ENCODE results near the gene MAPKAP1. TPM values are rescaled to one million over a fixed set of nuclear protein-coding genes. Genes with fewer than 3 reads are reported as not detected.

Gene MAPKAP1
- total RNA-seq, 1 donor from 2014 or later, result 67.3 TPM

- peaks cover 22% of the 10 kb centered on the region for H3K36me3 Mint-ChIP-seq
- DNase-seq (ENCODE audit: extremely low spot score, unreplicated experiment), result no peak
- H3K27ac Mint-ChIP-seq, result no peak overlapping the region
- no peaks in the 10 kb centered on the region for H3K9me3 Mint-ChIP-seq
- H3K27me3 Mint-ChIP-seq, result no peaks in the 10 kb centered on the region
- no peak for TF ChIP-seq CTCF (conservative IDR thresholded peaks at IDR 0.05)
- peaks cover 53% of the 10 kb centered on the region for H3K4me1 Mint-ChIP-seq (ENCODE audit: unreplicated experiment)
- H3K4me3 Mint-ChIP-seq, result no peak overlapping the region
Observed at GRCh38 chr9:125477089-125477544, 229.9 kb downstream of the MAPKAP1 start.

GRCh38 chr9:125476645-125477044, 230.4 kb downstream of the MAPKAP1 start:
- H3K27me3 Mint-ChIP-seq, result no peaks in the 10 kb centered on the region
- peaks cover 22% of the 10 kb centered on the region for H3K36me3 Mint-ChIP-seq
- H3K4me1 Mint-ChIP-seq (ENCODE audit: unreplicated experiment), result peaks cover 57% of the 10 kb centered on the region
- no peak for DNase-seq (ENCODE audit: extremely low spot score, unreplicated experiment)
- no peaks in the 10 kb centered on the region for H3K9me3 Mint-ChIP-seq
- peak overlapping the region; percentile 25 for H3K27ac Mint-ChIP-seq
- no peak overlapping the region for H3K4me3 Mint-ChIP-seq
- TF ChIP-seq CTCF (conservative IDR thresholded peaks at IDR 0.05), result no peak

GRCh38 chr9:125475385-125475784, 231.6 kb downstream of the MAPKAP1 start:
- no peak overlapping the region for H3K27ac Mint-ChIP-seq
- no peaks in the 10 kb centered on the region for H3K9me3 Mint-ChIP-seq
- H3K4me3 Mint-ChIP-seq, result no peak overlapping the region
- peaks cover 22% of the 10 kb centered on the region for H3K36me3 Mint-ChIP-seq
- DNase-seq (ENCODE audit: extremely low spot score, unreplicated experiment), result no peak
- H3K27me3 Mint-ChIP-seq, result no peaks in the 10 kb centered on the region
- peaks cover 68% of the 10 kb centered on the region for H3K4me1 Mint-ChIP-seq (ENCODE audit: unreplicated experiment)
- no peak for TF ChIP-seq CTCF (conservative IDR thresholded peaks at IDR 0.05)

GRCh38 chr9:125472926-125473701, 233.9 kb downstream of the MAPKAP1 start:
- no peak for DNase-seq (ENCODE audit: extremely low spot score, unreplicated experiment)
- Mint-ChIP-seq H3K4me1 (ENCODE audit: unreplicated experiment) (peaks cover 75% of the 10 kb centered on the region), H3K36me3 (peaks cover 11% of the 10 kb centered on the region), H3K27ac (peak overlapping the region; percentile 50), H3K4me3 (peak overlapping the region; percentile 38), H3K27me3 (no peaks in the 10 kb centered on the region), H3K9me3 (no peaks in the 10 kb centered on the region)
- peak; percentile 26 for TF ChIP-seq CTCF (conservative IDR thresholded peaks at IDR 0.05)

- no peak for TF ChIP-seq CTCF (conservative IDR thresholded peaks at IDR 0.05)
- Mint-ChIP-seq H3K4me3 (no peak overlapping the region), H3K27ac (no peak overlapping the region), H3K36me3 (peaks cover 6% of the 10 kb centered on the region), H3K27me3 (no peaks in the 10 kb centered on the region), H3K4me1 (ENCODE audit: unreplicated experiment) (peaks cover 75% of the 10 kb centered on the region), H3K9me3 (no peaks in the 10 kb centered on the region)
- DNase-seq (ENCODE audit: extremely low spot score, unreplicated experiment), result no peak
Observed at GRCh38 chr9:125472562-125472925, 234.5 kb downstream of the MAPKAP1 start.

Measured in type B pancreatic cell (in vitro differentiated cells).